Thyroid gland (tissue), 4 donors: ENCODE data around the gene GPR183. TPM values are rescaled to one million over a fixed set of nuclear protein-coding genes. Genes with fewer than 3 reads are reported as not detected.

ENCODE experiments used
- DNase-seq, 2 donors: peaks; one replicate each; pipeline ENCODE4 v3.0.0-alpha.2; 2019
- H3K27ac ChIP-seq, 3 donors: fragments of 200-600 bp; sonication (generic); 1 replicate in 2 of 3; 2 replicates in 1 of 3; pipeline ENCODE4 v1.5.1; 2016 to 2019; ENCODE audit warnings: mild to moderate bottlenecking in 1 of 3, moderate library complexity in 1 of 3
- H3K27me3 ChIP-seq: fragments of 200-600 bp; sonication (generic); one replicate; pipeline ENCODE4 v1.5.1; 2019
- H3K36me3 ChIP-seq, 2 donors: fragments of 200-600 bp; sonication (generic); one replicate each; pipeline ENCODE4 v1.5.1; 2016 to 2019
- H3K4me1 ChIP-seq, 2 donors: fragments of 200-600 bp; sonication (generic); one replicate each; pipeline ENCODE4 v1.5.1; 2017 to 2019
- H3K4me3 ChIP-seq, 3 donors: fragments of 200-600 bp; sonication (generic); replicated peaks in 1 of 3; 1 replicate in 2 of 3; 2 replicates in 1 of 3; pipeline ENCODE4 v1.5.1; 2016; ENCODE audit warnings: mild to moderate bottlenecking in 1 of 3
- H3K9me3 ChIP-seq: fragments of 200-600 bp; sonication (generic); one replicate; pipeline ENCODE4 v1.5.1; 2017
- CTCF ChIP-seq, 6 experiments: fragments of 200-600 bp in 3 of 6; fragments of 450-650 bp in 3 of 6; sonication (generic) in 3 of 6; IDR thresholded peaks; one replicate each; pipeline ENCODE4 v1.5.1; 2016 to 2019; ENCODE audit warnings: antibody characterized with exemption in 6 of 6, mild to moderate bottlenecking in 2 of 6, inconsistent platforms in 1 of 6, moderate library complexity in 1 of 6
- POLR2A ChIP-seq, 2 donors: fragments of 450-650 bp; IDR thresholded peaks; one replicate each; pipeline ENCODE4 v1.6.1; 2017; ENCODE audit warnings: antibody characterized with exemption in 2 of 2, mild to moderate bottlenecking in 2 of 2, moderate library complexity in 1 of 2
- WGBS, 2 donors: methylation state at CpG; one replicate each; pipeline ENCODE4 v1.1.5; 2017; 5-methylcytosine and 5-hydroxymethylcytosine counted together
- intact Hi-C: fragments of 100-400 bp; cut with DNase I; formaldehyde crosslinking; loops from one replicate; pipeline ENCODE4 v1.15.1; 2023
- total RNA-seq, 4 donors: library from RNA; depleted of rRNA; stranded (reverse); fragments of >200 nt; gene quantifications; one replicate each; pipeline ENCODE4 v1.2.3, GENCODE V29; 2016

The GPR183 gene
- total RNA-seq, 4 donors from 2014 or later, result 2.5 to 9.7 (median 5.1) TPM

- no peaks in the 10 kb centered on the region for H3K9me3 ChIP-seq
- intact Hi-C loops, result no loop called here
- TF ChIP-seq CTCF (IDR thresholded peaks at IDR 0.05), result no peak
- TF ChIP-seq POLR2A (IDR thresholded peaks at IDR 0.05), result no peak
- H3K27ac ChIP-seq, result no peak overlapping the region
- no peak overlapping the region for H3K4me3 ChIP-seq
- WGBS, 2 donors, result 88 to 97% methylated on average over 2 of the region's 2 CpGs
- peaks cover 4 to 10% of the 10 kb centered on the region in 2 donors for H3K4me1 ChIP-seq
- no peak for DNase-seq
- H3K27me3 ChIP-seq, result no peaks in the 10 kb centered on the region
- no peaks in the 10 kb centered on the region for H3K36me3 ChIP-seq
Observed at GRCh38 chr13:99298056-99298455, 9.1 kb downstream of the GPR183 start.

DNA sequence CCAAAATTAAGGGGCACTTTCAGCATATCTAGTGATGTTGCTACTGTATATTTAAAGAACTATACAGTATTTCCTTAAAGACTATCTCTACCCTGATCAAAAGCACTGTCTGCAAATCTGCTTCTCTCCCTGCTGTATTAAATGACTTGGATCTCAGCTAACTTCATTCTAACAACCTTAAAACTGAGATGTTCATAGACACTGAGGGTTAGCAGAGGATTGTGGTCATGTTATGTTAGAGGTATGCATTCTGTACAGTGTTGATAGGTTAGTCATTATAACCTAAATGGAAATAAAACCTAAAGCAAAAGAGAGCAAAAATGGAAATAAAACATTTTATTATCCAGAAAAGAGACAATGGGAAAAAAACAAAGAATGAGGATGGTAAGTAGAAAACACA is 9.9 kb downstream of the GPR183 start:
- Histone ChIP-seq H3K9me3 (no peaks in the 10 kb centered on the region), H3K36me3 (no peaks in the 10 kb centered on the region), H3K27ac (no peak overlapping the region), H3K4me1 (peaks cover 4 to 10% of the 10 kb centered on the region in 2 donors), H3K27me3 (no peaks in the 10 kb centered on the region), H3K4me3 (no peak overlapping the region)
- TF ChIP-seq POLR2A (IDR thresholded peaks at IDR 0.05), result no peak
- no peak for TF ChIP-seq CTCF (IDR thresholded peaks at IDR 0.05)
- DNase-seq, result no peak
- intact Hi-C loops, result no loop called here

DNA sequence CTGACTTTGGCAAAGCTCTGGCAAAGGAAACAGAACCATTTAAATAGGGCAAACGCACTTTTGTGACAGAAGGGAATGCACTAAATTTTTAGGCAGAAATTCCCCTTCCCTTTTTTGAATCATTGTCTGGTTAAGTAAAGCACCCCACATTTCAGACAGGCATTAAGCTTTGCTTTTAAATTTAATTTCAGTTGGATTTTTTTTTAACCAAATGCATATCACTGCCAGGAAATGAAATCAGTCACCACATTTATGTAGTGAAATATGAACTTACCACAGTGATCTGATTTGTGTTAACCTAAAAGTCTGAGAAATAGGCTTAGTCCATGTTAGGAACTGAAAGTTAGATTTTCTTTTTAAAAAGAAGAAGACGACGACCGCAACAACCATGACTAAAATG is 10.8 kb downstream of the GPR183 start:
- no peaks in the 10 kb centered on the region for H3K27me3 ChIP-seq
- no peak overlapping the region for H3K4me3 ChIP-seq
- peaks cover 4 to 10% of the 10 kb centered on the region in 2 donors for H3K4me1 ChIP-seq
- no peak overlapping the region for H3K27ac ChIP-seq
- intact Hi-C loops, result no loop called here
- 86% methylated on average over 4 of the region's 4 CpGs for WGBS, 2 donors
- no peaks in the 10 kb centered on the region for H3K9me3 ChIP-seq
- TF ChIP-seq CTCF (IDR thresholded peaks at IDR 0.05) (no peak), POLR2A (IDR thresholded peaks at IDR 0.05) (no peak)
- no peaks in the 10 kb centered on the region for H3K36me3 ChIP-seq
- no peak for DNase-seq

DNA sequence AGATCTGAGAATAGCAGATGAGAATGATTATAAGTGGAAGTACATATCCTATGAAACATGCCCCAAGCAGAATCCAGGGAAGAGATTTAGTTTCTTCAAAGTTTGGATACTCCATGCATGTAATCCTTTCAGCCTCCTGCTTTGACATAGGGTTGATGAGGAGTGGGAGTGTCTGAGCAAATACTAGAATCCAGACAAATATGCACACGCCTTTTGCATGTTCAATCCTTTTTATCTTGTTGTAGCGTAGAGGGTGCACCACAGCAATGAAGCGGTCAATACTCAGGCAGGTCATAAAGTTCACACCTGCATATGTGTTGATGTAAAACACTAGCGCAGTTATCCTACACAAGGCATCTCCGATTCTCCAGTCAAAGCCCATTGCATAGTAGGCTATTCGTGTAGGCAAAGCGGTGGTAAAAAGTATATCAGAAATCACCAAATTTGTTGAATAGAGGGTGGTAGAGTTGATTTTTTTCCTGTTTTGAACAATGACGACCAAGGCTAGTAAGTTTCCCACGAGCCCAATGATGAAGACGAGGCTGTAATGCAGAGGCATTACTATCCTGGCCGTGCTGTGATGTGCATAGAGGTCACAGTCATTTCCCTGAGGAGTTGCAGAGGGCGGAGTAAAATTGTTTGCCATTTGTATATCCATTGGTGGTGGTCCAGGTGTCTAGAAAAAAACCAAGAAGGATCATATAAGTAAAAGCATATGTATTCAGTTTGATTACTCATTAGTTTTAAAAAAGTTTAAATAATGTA is 11.5 kb downstream of the GPR183 start:
- Histone ChIP-seq H3K4me3 (no peak overlapping the region), H3K36me3 (no peaks in the 10 kb centered on the region), H3K27ac (no peak overlapping the region), H3K27me3 (no peaks in the 10 kb centered on the region), H3K9me3 (no peaks in the 10 kb centered on the region), H3K4me1 (peaks cover 4 to 10% of the 10 kb centered on the region in 2 donors)
- TF ChIP-seq CTCF (IDR thresholded peaks at IDR 0.05), result no peak
- no peak for TF ChIP-seq POLR2A (IDR thresholded peaks at IDR 0.05)
- intact Hi-C loops, result no loop called here
- no peak for DNase-seq
- WGBS, 2 donors, result 96% methylated on average over 12 of the region's 12 CpGs

GRCh38 chr13:99294958-99295357 is 12.2 kb downstream of the GPR183 start:
- WGBS, 2 donors, result 85 to 89% methylated on average over 7 of the region's 7 CpGs
- intact Hi-C loops, result no loop called here

More at GRCh38 chr13:99294958-99295357, 12.2 kb downstream of the GPR183 start:
- no peaks in the 10 kb centered on the region for H3K9me3 ChIP-seq
- H3K4me3 ChIP-seq, result no peak overlapping the region
- H3K27me3 ChIP-seq, result no peaks in the 10 kb centered on the region
- TF ChIP-seq POLR2A (IDR thresholded peaks at IDR 0.05) (no peak), CTCF (IDR thresholded peaks at IDR 0.05) (no peak)
- H3K4me1 ChIP-seq, result peaks cover 2 to 3% of the 10 kb centered on the region in 2 donors
- DNase-seq, result no peak
- no peaks in the 10 kb centered on the region for H3K36me3 ChIP-seq
- no peak overlapping the region for H3K27ac ChIP-seq
